Neural progenitor cell (in vitro differentiated cells): ENCODE results near the gene MRPL39.

ENCODE experiments used
- CTCF ChIP-seq: fragments of 200-600 bp; sonication (generic); IDR thresholded peaks from 2 replicates; pipeline ENCODE4 v1.5.1; 2017; ENCODE audit warnings: antibody characterized with exemption, mild to moderate bottlenecking
- EZH2 ChIP-seq: fragments of 200-600 bp; sonication (generic); IDR thresholded peaks from 2 replicates; pipeline ENCODE4 v1.6.1; 2017; ENCODE audit warnings: antibody characterized with exemption, mild to moderate bottlenecking, moderate library complexity
- EZH2phosphoT487 ChIP-seq: fragments of 200-600 bp; sonication (generic); IDR thresholded peaks from 2 replicates; pipeline ENCODE4 v1.6.1; 2017; ENCODE audit warnings: antibody characterized with exemption

GRCh38 chr21:25539606-25540005 is 67.7 kb downstream of the MRPL39 start:
- TF ChIP-seq CTCF = no peak
- no peak for TF ChIP-seq EZH2
- no peak for TF ChIP-seq EZH2phosphoT487
